MM.1S (cell line): ENCODE results near the gene KPNA4.

Experiments used
- DNase-seq: peaks from one replicate; pipeline ENCODE4 v3.0.0-alpha.2; 2015
- H2AFZ ChIP-seq: fragments of 300-600 bp; sonication (generic); 2 replicates; pipeline ENCODE4 v1.6.0; 2016; ENCODE audit warnings: antibody characterized with exemption, low read length
- H3F3A ChIP-seq: fragments of 300-600 bp; sonication (generic); 2 replicates; pipeline ENCODE4 v1.6.1; 2016; ENCODE audit warnings: mild to moderate bottlenecking, antibody characterized with exemption, low read length, moderate library complexity, mixed read lengths; ENCODE audit not compliant: insufficient read depth
- H3K27ac ChIP-seq: fragments of 300-600 bp; sonication (generic); 2 replicates; pipeline ENCODE4 v1.5.1; 2016; ENCODE audit warnings: mild to moderate bottlenecking, low read length
- H3K27me3 ChIP-seq: fragments of 300-600 bp; sonication (generic); replicated peaks from 2 replicates; pipeline ENCODE4 v1.6.0; 2016; ENCODE audit warnings: low read length; ENCODE audit not compliant: insufficient read depth
- H3K36me3 ChIP-seq: fragments of 300-600 bp; sonication (generic); replicated peaks from 2 replicates; pipeline ENCODE4 v1.6.1; 2016; ENCODE audit warnings: mild to moderate bottlenecking, low read length, mixed read lengths; ENCODE audit not compliant: insufficient read depth
- H3K4me1 ChIP-seq: fragments of 300-600 bp; sonication (generic); 2 replicates; pipeline ENCODE4 v1.6.1; 2016; ENCODE audit warnings: low read length, mixed read lengths
- H3K4me2 ChIP-seq: fragments of 300-600 bp; sonication (generic); 2 replicates; pipeline ENCODE4 v1.6.0; 2016; ENCODE audit warnings: low read depth, low read length
- H3K4me3 ChIP-seq: fragments of 300-600 bp; sonication (generic); 2 replicates; pipeline ENCODE4 v1.5.1; 2016; ENCODE audit warnings: low read length, mixed read lengths
- H3K79me2 ChIP-seq: fragments of 300-600 bp; sonication (generic); 2 replicates; pipeline ENCODE4 v1.6.1; 2016; ENCODE audit warnings: mixed run types, low read length, mixed read lengths
- H3K9ac ChIP-seq: fragments of 300-600 bp; sonication (generic); 2 replicates; pipeline ENCODE4 v1.6.1; 2016; ENCODE audit warnings: low read length, mixed read lengths
- H3K9me2 ChIP-seq: fragments of 300-600 bp; sonication (generic); replicated peaks from 2 replicates; pipeline ENCODE4 v1.6.1; 2016; ENCODE audit warnings: mild to moderate bottlenecking, low read length, mixed read lengths; ENCODE audit not compliant: insufficient read depth
- H3K9me3 ChIP-seq: fragments of 300-600 bp; sonication (generic); replicated peaks from 2 replicates; pipeline ENCODE4 v1.6.1; 2016; ENCODE audit warnings: mild to moderate bottlenecking, low read length, mixed read lengths; ENCODE audit not compliant: insufficient read depth
- H4K20me1 ChIP-seq: fragments of 300-600 bp; sonication (generic); 2 replicates; pipeline ENCODE4 v1.6.1; 2016; ENCODE audit warnings: mild to moderate bottlenecking, low read length, moderate library complexity, mixed read lengths; ENCODE audit not compliant: insufficient read depth
- CTCF ChIP-seq: fragments of 300-600 bp; sonication (generic); IDR thresholded peaks from 2 replicates; pipeline ENCODE4 v1.5.1; 2016; ENCODE audit warnings: antibody characterized with exemption, low read length, mixed read lengths
- EZH2 ChIP-seq: fragments of 300-600 bp; sonication (generic); optimal IDR thresholded peaks from 2 replicates; pipeline ENCODE3; 2017; ENCODE audit warnings: low read depth, mild to moderate bottlenecking, antibody characterized with exemption, low read length, mixed read lengths
- EZH2phosphoT487 ChIP-seq: fragments of 300-600 bp; sonication (generic); IDR thresholded peaks from 2 replicates; pipeline ENCODE4 v1.6.1; 2018; ENCODE audit warnings: antibody characterized with exemption, low read length

KPNA4 gene

GRCh38 chr3:160583451-160583850 lies 18.1 kb upstream of the KPNA4 start:
- H3K27me3 ChIP-seq, result no peaks in the 10 kb centered on the region
- H3K9me2 ChIP-seq, result no peaks in the 10 kb centered on the region
- H3F3A ChIP-seq, result no peaks in the 10 kb centered on the region
- H3K4me2 ChIP-seq, result no peak overlapping the region
- H3K36me3 ChIP-seq, result no peaks in the 10 kb centered on the region
- no peak overlapping the region for H2AFZ ChIP-seq
- H3K9me3 ChIP-seq, result no peaks in the 10 kb centered on the region
- no peak overlapping the region for H3K9ac ChIP-seq
- no peak overlapping the region for H3K27ac ChIP-seq
- H3K79me2 ChIP-seq, result no peaks in the 10 kb centered on the region
- H4K20me1 ChIP-seq, result no peaks in the 10 kb centered on the region
- TF ChIP-seq CTCF, result no peak
- no peak for TF ChIP-seq EZH2phosphoT487
- TF ChIP-seq EZH2, result no peak
- no peak for DNase-seq
- no peaks in the 10 kb centered on the region for H3K4me1 ChIP-seq
- H3K4me3 ChIP-seq, result no peak overlapping the region

GRCh38 chr3:160580938-160581337 lies 15.6 kb upstream of the KPNA4 start:
- Histone ChIP-seq H3K9me2 (no peaks in the 10 kb centered on the region), H3K4me1 (no peaks in the 10 kb centered on the region), H3K79me2 (no peaks in the 10 kb centered on the region), H3K4me2 (no peak overlapping the region), H3K9ac (no peak overlapping the region), H2AFZ (no peak overlapping the region), H3K27ac (no peak overlapping the region), H3K4me3 (no peak overlapping the region), H3K27me3 (no peaks in the 10 kb centered on the region), H3K9me3 (no peaks in the 10 kb centered on the region), H3K36me3 (no peaks in the 10 kb centered on the region), H3F3A (no peaks in the 10 kb centered on the region), H4K20me1 (no peaks in the 10 kb centered on the region)
- TF ChIP-seq CTCF, result no peak
- no peak for TF ChIP-seq EZH2phosphoT487
- no peak for TF ChIP-seq EZH2
- DNase-seq, result no peak

GRCh38 chr3:160577556-160578195 lies 12.3 kb upstream of the KPNA4 start:
- Histone ChIP-seq H3K79me2 (no peaks in the 10 kb centered on the region), H2AFZ (no peak overlapping the region), H3K9me2 (no peaks in the 10 kb centered on the region), H3K9ac (no peak overlapping the region), H3K4me1 (no peaks in the 10 kb centered on the region), H3K4me2 (no peak overlapping the region), H3K9me3 (no peaks in the 10 kb centered on the region), H3F3A (no peaks in the 10 kb centered on the region), H3K27me3 (no peaks in the 10 kb centered on the region), H3K36me3 (no peaks in the 10 kb centered on the region), H4K20me1 (no peaks in the 10 kb centered on the region), H3K27ac (no peak overlapping the region), H3K4me3 (no peak overlapping the region)
- TF ChIP-seq EZH2phosphoT487 (no peak), CTCF (no peak; the same call in 1 of the 2 replicates), EZH2 (no peak)
- no peak for DNase-seq
